Fibroblast of lung (primary cell): Measurements from ENCODE around the gene ING4.

Experiments used
- CTCF ChIP-seq, 2 donors: IDR thresholded peaks in 1 of 2; conservative IDR thresholded peaks in 1 of 2; 1 replicate in 1 of 2; 2 replicates in 1 of 2; pipeline ENCODE4 v1.5.1; 2011 to 2012; ENCODE audit warnings: low read length in 2 of 2, control low read depth in 1 of 2, inconsistent platforms in 1 of 2, low read depth in 1 of 2, mild to moderate bottlenecking in 1 of 2
- EZH2 ChIP-seq: IDR thresholded peaks from 2 replicates; pipeline ENCODE4 v1.5.1; 2012; ENCODE audit warnings: low read length, control low read depth, mild to moderate bottlenecking; ENCODE audit errors: missing control alignments

- no peak for TF ChIP-seq CTCF (conservative IDR thresholded peaks at IDR 0.05 in 1 of 2, IDR thresholded peaks at IDR 0.05 in 1 of 2; ENCODE audit: low read depth in 1 of 2, low read length in 2 of 2)
- TF ChIP-seq EZH2: no peak
Measured at GRCh38 chr12:6612247-6612646, 50.7 kb downstream of the ING4 start.
